Activated naive CD4-positive, alpha-beta T cell treated with anti-CD3 and anti-CD28 coated beads, Interleukin-2, amount 50 U/mL, for 72 hours (primary cell): ENCODE results near the gene FAM184B. TPM values are rescaled to one million over a fixed set of nuclear protein-coding genes. Genes with fewer than 3 reads are reported as not detected.
"Not testable (repeated sequence)": the region's sequence is repeated elsewhere in the genome, so short reads cannot be mapped to it uniquely, and the experiment has no call there.

ENCODE experiments used
- ATAC-seq, 2 donors: fragments of 150-1000 bp; cut with Tn5 transposase; 2 replicates each; pipeline ENCODE4 v1.10.0; 2021; ENCODE audit warnings: mild to moderate bottlenecking in 2 of 2, moderate library complexity in 2 of 2
- DNase-seq, 2 donors: peaks; one replicate each; pipeline ENCODE4 v3.0.0; 2021 to 2022; ENCODE audit warnings: low spot score in 2 of 2
- H3K27ac Mint-ChIP-seq, 2 donors: one replicate each; pipeline ENCODE4 v1.8.0; 2022; ENCODE audit warnings: mild to moderate bottlenecking in 2 of 2, mixed read lengths in 2 of 2
- H3K36me3 Mint-ChIP-seq, 2 donors: one replicate each; pipeline ENCODE4 v1.8.0; 2022; ENCODE audit warnings: mixed read lengths in 2 of 2
- H3K9me3 Mint-ChIP-seq, 2 donors: one replicate each; pipeline ENCODE4 v1.8.0; 2022; ENCODE audit warnings: mixed read lengths in 2 of 2
- total RNA-seq, 2 donors: library from RNA; stranded (reverse); gene quantifications; one replicate each; pipeline ENCODE4 v1.2.3, GENCODE V29; 2022

FAM184B gene
- total RNA-seq, 2 donors from 2014 or later: not detected

DNA sequence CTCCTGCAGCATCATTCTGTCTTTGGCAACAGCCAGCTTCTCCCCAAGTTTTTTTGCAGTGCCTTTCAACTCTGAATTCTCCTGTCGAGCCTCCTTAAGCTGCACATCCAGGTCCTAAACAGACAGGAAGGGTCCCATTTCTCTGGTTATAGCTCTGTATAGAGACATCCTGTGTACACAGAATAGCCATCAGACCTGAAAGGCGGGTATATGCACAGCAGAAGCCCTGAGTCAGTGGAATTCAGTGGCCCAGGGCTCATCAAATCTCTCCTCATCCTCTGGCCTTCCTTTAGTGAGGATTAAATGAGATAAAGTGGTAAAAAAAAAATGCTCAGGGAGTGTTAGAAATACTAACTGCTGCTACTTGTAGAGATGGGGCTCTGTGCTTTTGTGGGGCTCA, 73.8 kb downstream of the FAM184B start:
- DNase-seq (no peak), ATAC-seq (no peak)
- Mint-ChIP-seq H3K36me3 (no peaks in the 10 kb centered on the region), H3K9me3 (no peaks in the 10 kb centered on the region), H3K27ac (no peak overlapping the region)

GRCh38 chr4:17705107-17705506, 76.3 kb downstream of the FAM184B start:
- ATAC-seq: no peak
- Mint-ChIP-seq H3K9me3 (peaks cover 0 to 5% of the 10 kb centered on the region in 2 donors), H3K27ac (no peak overlapping the region), H3K36me3 (no peaks in the 10 kb centered on the region)
- no peak for DNase-seq

- peaks cover 3% of the 10 kb centered on the region in 2 donors for H3K36me3 Mint-ChIP-seq
- ATAC-seq (no peak), DNase-seq (no peak)
- H3K9me3 Mint-ChIP-seq: peaks cover 3 to 10% of the 10 kb centered on the region in 2 donors
- no peak overlapping the region for H3K27ac Mint-ChIP-seq
Observed at GRCh38 chr4:17704020-17704650, 77.3 kb downstream of the FAM184B start.

DNA sequence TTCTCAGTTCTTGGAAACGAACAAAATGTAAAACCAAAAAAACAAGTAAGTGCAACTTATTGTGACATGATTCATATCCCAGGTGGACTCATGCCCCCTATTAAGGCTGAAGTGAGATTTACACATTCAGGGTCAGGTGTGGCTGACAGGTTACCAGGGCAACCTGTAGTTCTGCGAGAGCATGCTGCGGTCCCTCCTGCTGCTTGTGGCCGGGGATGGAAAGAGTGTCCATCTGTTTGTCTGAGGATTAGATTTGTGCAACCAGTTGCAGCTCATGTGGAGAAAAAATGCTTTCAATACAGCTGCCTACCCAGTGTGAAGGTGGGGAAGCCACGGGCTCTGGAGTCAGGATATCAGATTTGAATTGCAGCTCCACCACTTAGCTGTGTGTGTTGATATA, 78.8 kb downstream of the FAM184B start:
- peaks cover 7 to 8% of the 10 kb centered on the region in 2 donors for H3K36me3 Mint-ChIP-seq
- DNase-seq (no peak), ATAC-seq (no peak)
- H3K9me3 Mint-ChIP-seq: peaks cover 7 to 16% of the 10 kb centered on the region in 2 donors
- H3K27ac Mint-ChIP-seq: no peak overlapping the region

DNA sequence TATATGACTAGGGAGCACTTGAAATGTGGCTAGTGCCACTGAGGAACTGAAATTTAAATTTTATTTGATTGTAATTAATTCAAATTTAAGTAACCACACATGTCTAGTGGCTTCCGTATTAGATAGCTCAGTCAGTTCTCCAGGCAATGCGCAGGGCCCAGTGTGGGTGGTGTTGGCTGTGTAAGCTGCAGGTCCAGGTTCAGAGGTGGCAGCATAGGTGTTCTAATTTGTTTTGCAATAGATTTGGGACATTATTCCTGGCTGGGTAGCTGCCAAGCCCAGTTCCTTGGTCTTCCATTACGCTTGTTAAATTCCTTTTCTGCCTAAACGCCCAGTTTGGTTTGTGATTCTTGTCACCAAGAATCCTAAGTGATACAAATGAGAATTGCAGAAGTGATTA, 79.5 kb downstream of the FAM184B start:
- Mint-ChIP-seq H3K9me3 (peaks cover 8 to 16% of the 10 kb centered on the region in 2 donors), H3K27ac (no peak overlapping the region), H3K36me3 (peaks cover 7 to 8% of the 10 kb centered on the region in 2 donors)
- DNase-seq: no peak
- ATAC-seq: no peak

- no peak for ATAC-seq
- peaks cover 7 to 8% of the 10 kb centered on the region in 2 donors for H3K36me3 Mint-ChIP-seq
- H3K9me3 Mint-ChIP-seq: peaks cover 10 to 16% of the 10 kb centered on the region in 2 donors
- no peak for DNase-seq
- no peak overlapping the region for H3K27ac Mint-ChIP-seq
Observed at GRCh38 chr4:17701138-17701839, 80.1 kb downstream of the FAM184B start.

DNA sequence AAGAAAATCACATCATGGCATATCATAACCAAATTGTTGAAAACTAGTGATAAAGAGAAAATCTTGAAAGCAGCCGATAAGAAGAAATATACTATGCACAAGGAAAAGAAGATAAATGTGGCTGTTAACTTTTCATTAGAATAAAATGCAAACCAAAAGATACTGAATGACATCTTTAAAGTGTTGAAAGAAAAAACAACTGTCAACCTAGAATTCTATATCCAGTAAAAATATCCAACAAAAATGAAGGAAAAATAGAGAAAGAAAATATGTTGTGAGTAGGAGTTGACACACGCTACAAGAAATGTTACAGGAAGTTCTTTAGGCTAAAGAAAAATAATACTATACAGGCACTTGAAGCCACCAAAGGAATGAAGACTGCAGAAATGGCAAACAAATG, 82.0 kb downstream of the FAM184B start:
- DNase-seq: no peak
- no peak for ATAC-seq

DNA sequence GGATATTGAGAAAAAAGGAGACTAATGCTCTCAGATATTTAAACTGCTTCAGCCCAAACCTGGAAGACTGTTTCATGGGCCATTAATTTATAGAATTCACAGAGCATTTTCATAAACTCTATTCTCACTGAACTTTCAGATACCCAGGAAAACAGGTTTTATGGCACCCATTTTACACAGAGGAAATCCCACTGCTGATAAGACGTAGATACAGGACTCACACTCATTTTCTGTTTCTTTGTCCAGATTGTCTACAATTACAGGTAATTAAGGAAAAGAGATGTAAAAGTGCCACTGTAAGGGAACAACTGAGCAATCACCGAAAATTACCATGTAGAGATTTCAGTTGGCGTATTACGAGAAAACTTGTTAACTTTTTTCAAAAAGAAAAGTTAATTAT, 83.3 kb downstream of the FAM184B start:
- H3K27ac Mint-ChIP-seq: no peak overlapping the region
- peaks cover 7 to 8% of the 10 kb centered on the region in 2 donors for H3K36me3 Mint-ChIP-seq
- no peak for DNase-seq
- H3K9me3 Mint-ChIP-seq: peaks cover 10 to 16% of the 10 kb centered on the region in 2 donors
- ATAC-seq: no peak

More for the DNA sequence above, 82.0 kb downstream of the FAM184B start:
- H3K27ac Mint-ChIP-seq: no peak overlapping the region
- H3K36me3 Mint-ChIP-seq: peaks cover 7 to 8% of the 10 kb centered on the region in 2 donors
- H3K9me3 Mint-ChIP-seq: peaks cover 10 to 16% of the 10 kb centered on the region in 2 donors

- ATAC-seq (no peak), DNase-seq (no peak)
- H3K9me3 Mint-ChIP-seq: peaks cover 10 to 13% of the 10 kb centered on the region in 2 donors
- no peak overlapping the region for H3K27ac Mint-ChIP-seq
- peaks cover 7 to 8% of the 10 kb centered on the region in 2 donors for H3K36me3 Mint-ChIP-seq
Observed at GRCh38 chr4:17695341-17695740, 86.1 kb downstream of the FAM184B start.

GRCh38 chr4:17694552-17694951, 86.9 kb downstream of the FAM184B start:
- ATAC-seq: no peak
- Mint-ChIP-seq H3K36me3 (peaks cover 7 to 8% of the 10 kb centered on the region in 2 donors), H3K9me3 (peaks cover 10% of the 10 kb centered on the region in 2 donors)

DNA sequence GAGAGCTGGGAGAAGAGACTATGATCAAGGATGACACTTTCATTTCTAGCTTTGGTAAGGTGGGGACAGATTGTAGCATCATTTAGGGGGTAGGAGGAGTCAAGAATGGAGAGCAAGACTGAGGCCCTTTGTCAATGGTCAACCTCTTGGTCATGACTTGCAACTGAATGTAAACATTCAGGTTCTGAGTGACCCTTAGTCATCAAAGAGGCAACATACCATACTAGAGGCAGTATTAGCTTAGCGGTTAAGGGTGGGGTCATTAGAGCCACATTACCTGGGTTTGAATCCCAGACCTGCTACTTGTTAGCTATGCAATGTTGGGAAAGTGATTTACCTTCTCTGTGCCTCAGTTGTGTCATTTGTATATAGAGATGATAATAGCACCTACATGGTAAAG, 90.5 kb downstream of the FAM184B start:
- H3K27ac Mint-ChIP-seq: peak overlapping the region in 1 of 2 donors; percentile 5
- H3K36me3 Mint-ChIP-seq: no peaks in the 10 kb centered on the region
- DNase-seq: no peak
- H3K9me3 Mint-ChIP-seq: no peaks in the 10 kb centered on the region
- ATAC-seq: no peak

More at GRCh38 chr4:17694552-17694951, 86.9 kb downstream of the FAM184B start:
- DNase-seq: no peak
- H3K27ac Mint-ChIP-seq: no peak overlapping the region

DNA sequence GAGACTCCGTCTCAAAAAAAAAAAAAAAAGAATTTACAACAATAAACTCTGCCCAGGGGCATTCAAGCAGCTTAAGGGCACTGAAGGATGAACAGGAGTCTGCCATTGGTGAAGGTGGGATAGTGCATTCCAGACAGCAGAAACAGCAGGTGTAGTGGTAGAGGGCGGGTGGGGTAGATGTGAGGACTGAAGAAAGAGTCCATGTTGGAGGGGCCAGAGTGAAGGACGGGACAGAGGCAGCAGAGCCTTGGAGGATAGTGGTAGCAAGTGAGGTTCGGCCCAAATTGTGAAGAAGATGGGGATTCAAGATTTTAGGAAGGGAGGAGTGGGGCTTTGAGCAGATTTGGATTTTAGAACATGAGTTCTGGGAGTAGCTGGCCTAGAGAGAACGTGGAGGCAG, 91.3 kb downstream of the FAM184B start:
- H3K9me3 Mint-ChIP-seq: no peaks in the 10 kb centered on the region
- no peak overlapping the region for H3K27ac Mint-ChIP-seq
- ATAC-seq (no peak), DNase-seq (no peak)
- no peaks in the 10 kb centered on the region for H3K36me3 Mint-ChIP-seq

GRCh38 chr4:17688011-17688441, 93.4 kb downstream of the FAM184B start:
- Mint-ChIP-seq H3K36me3 (no peaks in the 10 kb centered on the region), H3K9me3 (no peaks in the 10 kb centered on the region), H3K27ac (no peak overlapping the region)
- peak; percentile 39 to 61 for ATAC-seq
- no peak for DNase-seq

DNA sequence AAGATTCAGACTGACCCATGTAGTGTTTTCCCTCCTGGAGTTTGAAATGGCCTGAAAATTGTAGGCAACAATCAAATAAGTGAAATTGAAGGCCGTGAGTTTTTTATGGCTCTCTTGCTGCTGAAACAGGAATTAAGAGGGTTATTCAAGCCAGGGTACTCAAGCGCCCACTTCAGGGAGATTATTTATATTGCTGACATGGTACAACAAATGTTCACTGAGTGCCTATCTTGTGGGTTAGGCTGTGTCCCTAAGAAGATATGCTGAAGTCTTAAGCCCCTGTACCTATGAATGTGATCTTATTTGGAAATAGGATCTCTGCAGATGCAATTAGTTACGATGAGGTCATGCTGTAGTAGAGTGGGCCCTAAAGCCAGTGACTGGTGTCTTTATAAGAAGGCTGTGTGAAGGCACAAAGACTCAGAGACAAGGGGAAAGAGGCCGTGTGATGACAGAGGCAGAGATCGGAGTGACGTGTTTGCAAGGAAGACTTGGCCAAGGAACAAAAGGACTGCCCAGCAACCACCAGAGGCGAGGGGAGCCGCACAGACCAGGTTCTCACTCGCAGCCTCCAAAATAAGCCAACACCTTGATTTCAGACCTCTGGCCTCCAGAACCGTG, 94.1 kb downstream of the FAM184B start:
- Mint-ChIP-seq H3K27ac (no peak overlapping the region), H3K9me3 (no peaks in the 10 kb centered on the region), H3K36me3 (no peaks in the 10 kb centered on the region)
- ATAC-seq (no peak), DNase-seq (no peak)

- not testable (repeated sequence) for H3K36me3 Mint-ChIP-seq, H3K27ac Mint-ChIP-seq, H3K9me3 Mint-ChIP-seq, ATAC-seq, DNase-seq
Observed at GRCh38 chr4:17684648-17685047, 96.8 kb downstream of the FAM184B start.

- no peaks in the 10 kb centered on the region for H3K9me3 Mint-ChIP-seq
- ATAC-seq: no peak
- no peaks in the 10 kb centered on the region for H3K36me3 Mint-ChIP-seq
- H3K27ac Mint-ChIP-seq: no peak overlapping the region
- no peak for DNase-seq
Observed at GRCh38 chr4:17682222-17682566, 99.2 kb downstream of the FAM184B start.
